GM19468 (cell line): ENCODE data around the gene EPHA2.

Experiments used
- ATAC-seq: cut with Tn5 transposase; IDR thresholded peaks from one replicate; pipeline ENCODE4 v1.9.1; 2021; ENCODE audit warnings: mild to moderate bottlenecking, moderate library complexity, moderate number of reproducible peaks; ENCODE audit not compliant: unreplicated experiment; ENCODE audit errors: extremely low read depth

EPHA2 gene

DNA sequence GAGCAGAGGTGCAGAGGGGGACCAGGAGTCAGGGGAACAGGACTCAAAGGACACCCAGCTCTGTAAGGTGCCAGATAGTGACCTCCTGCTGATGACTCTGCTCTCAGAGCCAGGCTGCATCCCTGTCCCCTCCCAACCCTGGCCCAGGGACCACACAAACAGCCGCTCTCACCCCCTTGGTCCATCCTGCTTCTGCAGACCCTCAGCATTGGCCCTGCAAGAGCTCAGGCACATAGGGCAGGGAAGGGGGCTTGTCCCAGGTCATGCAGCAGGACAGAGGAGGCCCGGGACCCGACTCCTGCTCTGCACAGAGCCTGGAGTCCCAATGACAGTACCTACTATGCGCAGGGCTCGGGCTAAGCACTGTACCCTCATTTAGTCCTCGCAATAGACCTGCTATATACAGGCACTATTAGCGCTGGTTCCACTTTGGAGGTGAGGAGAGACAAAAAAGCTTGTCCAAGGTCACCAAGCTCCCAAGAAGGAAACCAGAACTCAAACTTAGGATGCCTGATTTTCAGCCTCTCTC is 15.7 kb downstream of the EPHA2 start:
- ATAC-seq, result no peak

DNA sequence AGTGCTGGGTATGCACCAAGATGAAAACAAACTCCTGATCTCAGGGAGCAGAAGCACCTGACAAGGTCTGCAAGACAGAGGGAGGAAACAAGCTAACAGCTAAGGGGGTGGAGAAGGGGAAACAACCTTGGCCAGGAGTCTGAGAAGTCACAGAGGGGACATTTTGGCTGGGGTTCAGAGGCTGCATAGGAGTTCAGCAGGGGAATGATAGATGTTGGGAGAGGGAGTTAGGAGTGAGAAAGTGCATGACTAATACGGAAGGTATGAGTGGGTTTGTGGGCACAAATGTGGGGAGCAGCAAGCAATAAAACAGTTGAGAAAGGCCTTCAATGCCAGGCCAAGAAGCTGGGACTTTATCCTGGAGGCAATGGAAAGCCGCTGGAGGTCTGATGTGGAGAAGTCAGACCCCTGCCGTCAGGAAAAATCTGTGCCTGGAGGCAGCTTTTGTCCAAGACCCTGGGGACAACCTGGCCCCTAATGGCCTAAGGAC is 16.4 kb downstream of the EPHA2 start:
- ATAC-seq, result no peak

DNA sequence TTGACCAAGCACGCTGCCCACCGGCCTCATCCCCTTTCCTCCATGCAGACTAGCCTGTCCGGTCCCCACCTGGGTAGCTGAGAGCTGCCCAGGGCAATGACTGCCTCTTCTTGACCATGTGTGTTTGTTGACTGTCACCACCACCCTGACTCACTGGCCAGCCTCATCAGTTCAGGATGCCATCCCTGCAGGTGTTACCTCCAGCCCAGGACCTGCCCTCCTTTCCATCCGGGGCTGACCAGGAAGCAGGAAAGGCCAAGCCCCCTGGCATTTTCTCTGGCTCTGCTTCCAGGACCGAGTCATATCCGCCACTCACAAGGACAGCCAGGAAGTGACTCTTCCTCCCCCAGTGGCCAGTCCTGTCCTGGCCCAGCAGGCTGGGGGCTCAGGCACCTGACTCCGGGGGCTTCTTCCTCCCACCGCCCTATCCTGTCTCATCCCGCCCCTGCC is 17.1 kb downstream of the EPHA2 start:
- ATAC-seq, result no peak

DNA sequence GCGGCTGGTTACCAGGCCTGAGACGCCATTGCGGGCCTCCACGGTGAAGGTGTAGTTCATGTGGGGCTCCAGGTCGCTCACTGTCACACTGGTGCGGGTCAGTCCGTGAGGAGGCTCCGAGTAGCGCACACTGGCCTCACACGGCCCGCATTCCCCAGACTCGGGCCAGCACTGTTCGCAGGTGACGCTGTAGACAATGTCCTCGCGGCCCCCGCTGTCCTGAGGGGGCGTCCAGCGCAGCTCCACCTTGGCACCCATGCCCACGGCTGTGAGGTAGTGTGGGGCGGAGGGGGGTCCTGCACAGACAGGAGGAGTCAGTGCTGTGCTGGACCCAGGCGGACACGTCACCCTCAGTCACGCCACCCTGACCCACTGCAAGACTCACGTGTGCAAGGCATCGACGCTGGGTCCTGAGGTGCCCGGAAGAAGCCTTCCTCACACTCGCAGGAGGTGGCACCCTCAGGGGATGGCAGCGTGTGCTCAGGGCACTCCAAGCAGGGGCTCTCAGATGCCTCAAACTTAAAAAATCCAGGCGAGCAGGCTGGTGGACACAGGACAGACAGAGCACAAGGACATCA is 17.9 kb downstream of the EPHA2 start:
- ATAC-seq, result no peak

DNA sequence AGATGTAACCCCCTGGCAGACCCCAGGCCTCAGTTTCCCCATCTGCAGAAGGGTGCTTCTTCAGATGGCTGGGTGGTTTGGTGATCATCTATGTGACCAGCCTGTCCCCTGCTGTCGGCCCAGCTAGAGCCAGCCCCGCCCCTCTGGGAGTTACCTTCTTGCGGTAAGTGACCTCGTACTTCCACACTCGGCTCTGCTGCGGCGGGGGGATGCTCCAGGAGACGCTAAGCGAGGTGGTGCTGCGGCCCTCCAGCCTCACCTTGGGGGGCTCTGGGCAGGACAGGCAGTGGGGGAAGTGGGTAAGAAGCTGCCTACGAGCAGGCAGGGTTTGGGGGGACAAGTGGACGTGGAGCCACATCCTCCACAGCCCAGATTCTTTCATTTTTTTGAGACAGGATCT is 20.4 kb downstream of the EPHA2 start:
- no peak for ATAC-seq

DNA sequence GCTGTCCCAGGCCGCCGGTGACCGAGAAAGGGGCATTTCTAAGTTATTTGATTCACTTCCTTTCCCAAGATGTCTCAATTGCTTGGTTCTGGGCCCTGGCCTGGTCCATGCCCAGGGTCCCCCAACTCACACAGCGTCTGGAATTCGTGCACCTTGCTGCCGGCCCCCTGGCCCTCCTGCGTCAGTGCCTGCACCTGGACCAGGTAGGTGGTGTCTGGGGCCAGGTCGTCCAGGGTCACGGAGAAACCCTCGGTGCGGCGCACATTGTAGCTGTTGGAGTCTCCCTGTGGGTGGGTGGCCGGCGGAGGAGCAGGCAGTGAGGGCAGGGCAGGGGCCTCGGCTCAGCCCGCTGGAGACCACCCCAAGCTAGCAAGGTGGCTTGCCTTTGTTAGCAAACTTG is 21.0 kb downstream of the EPHA2 start:
- no peak for ATAC-seq

DNA sequence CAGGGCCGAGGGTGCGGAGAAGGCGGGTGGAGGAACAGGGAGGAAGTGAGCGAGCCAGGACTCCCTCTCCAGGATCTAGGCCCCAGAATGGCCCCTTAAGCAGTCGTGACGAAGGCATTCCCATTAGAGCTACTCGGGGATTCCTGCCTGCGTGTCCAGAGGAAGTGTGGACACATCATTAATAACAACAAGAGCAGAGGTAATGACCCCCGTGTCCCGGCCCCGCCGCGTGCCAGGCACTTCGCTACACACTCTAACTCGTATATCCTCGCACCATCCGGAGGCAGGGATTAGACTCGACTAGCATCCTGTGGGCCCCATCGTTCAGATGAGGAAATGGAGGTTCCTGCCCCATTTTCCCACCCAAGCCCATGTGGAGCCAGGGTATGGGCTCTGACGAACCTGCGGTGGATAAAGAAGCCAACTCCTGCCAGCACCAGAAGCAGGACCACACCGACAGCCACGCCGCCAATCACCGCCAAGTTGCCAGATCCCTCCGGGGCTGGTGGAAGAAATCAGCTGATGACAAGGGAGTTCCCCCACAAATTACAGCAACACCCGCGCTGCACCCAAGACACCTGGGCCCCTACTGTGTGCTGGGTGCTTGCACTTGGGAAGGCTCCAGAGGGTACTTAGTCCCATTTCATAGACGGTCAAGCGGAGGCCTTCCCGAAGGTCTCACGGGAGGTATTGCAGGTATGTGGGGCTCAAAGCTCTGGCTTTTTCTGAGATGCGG is 21.6 kb downstream of the EPHA2 start:
- no peak for ATAC-seq

DNA sequence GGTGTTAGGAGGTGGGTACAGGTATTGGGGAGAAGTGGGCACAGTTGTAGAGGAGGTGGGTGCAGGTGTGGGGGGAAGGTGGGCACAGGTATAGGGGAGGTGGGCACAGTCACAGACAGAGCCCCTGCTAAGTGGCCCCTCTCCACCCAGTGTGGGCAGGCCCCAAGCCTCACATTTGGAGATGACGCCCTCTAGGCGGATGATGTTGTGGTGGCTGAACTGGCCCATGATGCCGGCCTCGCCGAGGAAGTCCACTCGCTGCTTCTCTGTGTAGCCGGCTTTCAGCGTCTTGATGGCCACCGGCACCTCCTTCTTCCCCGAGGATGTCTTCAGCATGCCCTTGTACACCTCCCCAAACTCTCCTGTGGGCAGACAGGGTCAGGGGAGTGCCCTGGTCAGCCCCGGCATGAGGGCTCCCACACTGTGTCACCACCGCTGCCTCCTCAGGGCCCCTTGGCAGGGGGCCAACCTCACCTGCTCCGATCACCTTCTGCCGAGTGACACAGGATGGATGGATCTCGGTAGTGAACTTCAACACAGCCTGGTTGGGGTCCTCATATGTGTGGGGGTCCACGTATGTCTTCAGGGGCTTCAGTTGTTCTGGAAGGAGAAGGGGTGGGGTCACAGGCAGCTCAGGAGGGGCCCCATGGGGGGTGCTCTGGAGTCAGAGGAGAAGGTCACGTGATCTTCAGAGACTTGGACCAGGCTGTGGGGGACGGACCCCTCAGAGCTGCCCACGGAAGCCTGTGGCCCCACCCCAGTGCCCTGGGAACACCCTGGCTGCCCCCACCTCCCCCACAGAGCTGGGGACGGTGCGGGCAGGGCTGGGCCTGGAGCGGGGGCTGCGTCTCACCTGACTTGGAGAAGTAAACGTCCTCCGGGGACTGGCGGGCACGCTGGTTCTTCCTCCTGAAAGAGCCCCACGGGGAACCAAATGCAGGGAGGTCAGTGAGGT is 22.6 kb downstream of the EPHA2 start:
- ATAC-seq, result no peak

DNA sequence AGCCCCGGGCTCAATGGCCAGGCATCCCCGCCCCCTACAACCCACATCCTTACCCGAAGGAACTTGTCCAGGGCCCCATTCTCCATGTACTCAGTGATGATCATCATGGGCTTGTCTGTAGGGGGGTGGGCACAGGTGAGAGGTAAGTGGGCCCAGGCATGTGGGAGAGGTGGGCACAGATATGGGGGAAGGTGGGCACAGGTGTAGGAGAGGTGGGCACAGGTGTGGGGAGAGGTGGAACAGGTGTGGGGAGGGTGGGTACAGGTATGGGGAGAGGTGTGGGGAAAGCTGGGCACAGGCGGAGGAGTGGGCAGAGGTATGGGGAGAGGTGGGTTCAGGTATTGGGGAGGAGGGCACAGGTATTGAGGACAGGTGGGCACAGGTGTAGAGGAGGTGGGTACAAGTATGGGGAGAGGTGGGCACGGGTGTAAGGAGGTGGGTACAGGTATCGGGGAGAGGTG is 23.5 kb downstream of the EPHA2 start:
- no peak for ATAC-seq

DNA sequence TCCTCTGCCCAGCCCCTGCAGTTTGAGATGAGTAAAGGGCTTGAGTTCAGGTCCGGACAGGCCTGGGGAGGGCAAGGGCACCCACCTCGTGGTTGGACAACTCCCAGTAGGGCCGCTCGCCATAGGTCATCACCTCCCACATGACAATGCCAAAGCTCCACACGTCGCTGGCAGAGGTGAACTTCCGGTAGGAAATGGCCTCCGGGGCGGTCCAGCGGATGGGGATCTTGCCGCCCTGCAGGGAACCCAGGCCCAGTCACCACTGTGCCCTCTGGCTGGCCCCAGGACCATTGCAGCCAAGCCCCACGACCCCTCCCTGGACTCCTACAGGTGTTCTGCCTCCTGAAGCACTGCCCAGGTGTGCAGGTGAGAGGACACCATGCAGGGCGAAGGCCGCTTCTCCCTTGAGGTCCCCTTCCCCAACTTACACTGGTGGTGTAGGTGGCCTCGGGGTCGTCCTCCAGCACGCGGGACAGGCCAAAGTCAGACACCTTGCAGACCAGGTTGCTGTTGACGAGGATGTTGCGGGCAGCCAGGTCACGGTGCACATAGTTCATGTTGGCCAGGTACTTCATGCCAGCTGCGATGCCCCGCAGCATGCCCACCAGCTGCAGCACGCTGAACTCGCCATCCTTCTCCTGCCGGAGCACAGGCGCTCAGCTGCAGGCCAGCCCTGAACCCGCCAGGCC is 24.1 kb downstream of the EPHA2 start:
- no peak for ATAC-seq

DNA sequence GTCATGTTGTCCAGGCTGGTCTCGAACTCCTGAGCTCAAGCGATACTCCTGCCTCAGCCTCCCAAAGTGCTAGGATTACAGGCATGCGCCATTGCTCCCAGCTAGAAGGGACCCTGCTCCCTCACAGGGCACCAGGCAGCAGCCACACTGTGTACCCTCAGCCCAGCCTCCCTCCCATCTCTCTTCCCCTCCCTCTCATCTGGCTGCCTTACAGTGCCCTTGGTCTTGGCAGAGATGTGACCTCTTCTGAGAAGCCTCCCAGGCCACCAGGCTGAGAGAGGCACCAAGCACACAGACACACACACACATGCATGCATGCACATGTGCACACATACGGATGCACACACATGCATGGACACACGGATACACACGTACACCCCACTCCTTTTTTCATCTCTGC is 25.0 kb downstream of the EPHA2 start:
- ATAC-seq, result no peak

DNA sequence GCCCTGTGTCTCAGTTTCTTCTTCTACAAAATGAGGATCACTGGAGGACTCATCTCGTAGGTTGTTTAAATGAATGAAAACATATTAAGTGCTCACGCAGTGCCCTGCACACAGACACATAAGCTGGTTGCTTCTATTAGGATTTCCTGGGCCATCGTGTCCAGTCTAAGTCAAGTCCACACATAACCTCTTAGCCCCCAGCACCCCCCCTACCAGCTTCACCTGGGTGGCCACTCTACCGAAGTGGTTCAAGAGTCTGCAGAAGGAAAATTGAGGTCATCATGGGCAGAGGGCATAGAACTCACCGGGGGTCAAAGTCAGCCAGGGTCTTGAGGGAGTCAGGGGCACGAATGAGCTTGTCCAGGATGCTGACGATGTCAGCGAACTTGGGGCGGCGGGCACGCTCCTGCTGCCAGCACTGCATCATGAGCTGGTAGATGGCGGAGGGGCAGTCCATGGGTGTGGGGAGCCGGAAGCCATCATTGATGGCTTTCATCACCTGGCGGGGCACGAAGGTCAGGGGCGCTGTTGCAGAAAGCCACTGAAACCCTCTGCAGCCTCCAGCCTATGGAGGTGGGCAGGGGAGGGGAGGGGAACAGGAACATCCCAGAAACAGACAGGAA is 25.8 kb downstream of the EPHA2 start:
- ATAC-seq, result no peak

DNA sequence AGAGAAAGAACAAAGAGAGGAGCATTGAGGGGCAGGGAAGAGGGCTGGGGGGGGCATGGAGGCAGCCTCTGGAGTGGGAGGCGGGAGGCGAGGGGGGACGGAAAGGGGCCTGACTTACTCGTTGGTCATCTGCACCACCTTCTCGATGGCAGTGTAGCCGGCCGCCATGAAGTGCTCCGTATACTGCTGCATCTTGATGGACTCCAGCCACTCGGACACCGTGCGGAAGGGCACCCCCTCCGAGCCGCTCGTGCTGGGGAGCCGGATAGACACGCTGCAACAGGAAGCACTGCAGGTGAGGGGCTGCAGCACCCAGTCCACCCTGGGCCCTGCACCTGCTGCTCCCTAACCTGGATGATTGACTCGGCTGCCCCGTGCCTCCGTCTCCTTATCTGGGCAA is 26.6 kb downstream of the EPHA2 start:
- ATAC-seq, result no peak

DNA sequence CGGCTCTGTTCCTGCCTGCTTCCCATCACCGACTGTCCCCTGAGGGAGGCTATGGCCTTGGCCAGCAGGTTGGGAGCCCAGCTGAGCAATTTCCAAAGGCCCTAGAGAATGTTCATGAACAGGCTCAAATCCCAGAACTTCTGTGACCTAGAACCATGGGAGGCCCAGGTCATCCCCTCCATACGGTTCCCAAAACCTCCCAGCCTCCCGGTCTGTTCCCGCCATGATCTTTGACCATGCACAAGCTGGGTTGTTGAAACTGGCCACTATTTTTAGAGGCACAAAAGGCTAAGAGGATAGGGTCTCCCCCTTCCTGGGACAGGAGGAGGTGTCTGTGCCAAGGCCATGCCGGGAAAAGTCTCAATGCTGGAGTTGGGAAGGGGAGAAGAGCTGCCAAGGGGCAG is 27.5 kb downstream of the EPHA2 start:
- ATAC-seq, result no peak

DNA sequence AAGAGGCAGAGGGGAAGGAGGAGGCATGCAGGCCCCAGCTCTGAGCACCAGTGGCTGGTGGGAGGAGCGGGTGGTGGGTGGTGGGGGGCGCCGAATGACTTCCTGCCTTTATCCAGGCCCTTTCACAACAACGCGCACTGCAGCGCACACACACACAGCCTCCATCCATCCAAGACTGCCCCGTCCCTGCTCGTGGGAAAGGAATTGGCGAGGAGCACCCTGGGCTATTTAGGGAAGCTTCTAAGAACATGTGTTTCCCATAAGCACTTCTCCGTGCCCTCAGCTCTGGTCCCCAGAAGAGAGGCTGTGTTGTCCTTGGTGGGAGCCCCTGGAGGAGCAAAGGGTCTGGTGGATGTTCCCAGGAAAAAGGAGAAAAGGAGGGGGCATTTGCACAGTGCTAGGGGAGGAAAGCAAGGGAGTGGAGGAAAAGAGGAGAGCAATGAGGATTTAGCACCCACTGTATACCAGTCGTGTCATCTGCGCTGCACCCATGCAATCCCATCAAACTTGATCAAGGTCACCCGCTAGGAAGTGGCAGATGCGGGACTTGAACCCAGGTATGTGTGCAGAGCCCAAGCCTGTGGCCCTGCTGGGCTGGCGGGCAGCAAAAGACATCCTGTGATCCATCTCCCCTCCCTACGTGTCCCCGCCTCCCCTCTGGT is 28.1 kb downstream of the EPHA2 start:
- ATAC-seq, result no peak

DNA sequence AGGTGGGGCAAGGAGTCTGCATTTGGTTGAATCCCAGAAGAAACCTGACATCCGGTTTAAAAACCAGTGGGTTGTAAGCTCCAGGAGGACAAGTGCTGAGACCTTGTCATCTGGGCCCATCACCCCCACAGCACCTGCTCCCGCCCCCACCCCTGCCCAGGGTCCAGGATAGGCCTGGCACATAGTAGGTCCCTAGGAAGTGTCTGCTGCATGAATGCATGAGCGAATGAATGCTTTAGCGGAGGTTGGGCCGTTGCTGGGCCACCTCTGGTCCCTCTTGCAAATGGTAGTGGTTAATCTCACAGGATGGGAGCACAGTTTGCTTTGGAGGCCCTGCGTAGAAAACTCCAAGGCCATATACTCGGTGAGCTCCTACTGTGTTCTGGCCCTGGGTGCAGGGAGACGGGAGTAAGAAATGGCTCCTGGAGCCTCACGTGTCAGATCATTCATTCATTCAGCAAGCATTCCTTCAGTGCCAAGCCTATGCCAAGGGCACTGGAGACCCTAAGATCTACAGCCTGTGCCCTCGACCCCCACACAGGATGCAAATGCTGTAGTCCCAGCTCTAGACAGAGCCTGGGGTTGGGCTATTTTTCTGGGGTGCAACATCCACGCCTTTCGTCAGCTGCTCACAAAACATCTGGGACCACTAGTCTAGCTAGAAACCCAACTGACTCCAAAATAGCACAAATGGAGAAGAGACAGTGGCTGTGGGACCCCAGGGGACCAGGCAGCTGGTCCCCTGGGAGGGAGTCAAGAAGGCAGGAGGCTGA is 28.9 kb downstream of the EPHA2 start:
- no peak for ATAC-seq

DNA sequence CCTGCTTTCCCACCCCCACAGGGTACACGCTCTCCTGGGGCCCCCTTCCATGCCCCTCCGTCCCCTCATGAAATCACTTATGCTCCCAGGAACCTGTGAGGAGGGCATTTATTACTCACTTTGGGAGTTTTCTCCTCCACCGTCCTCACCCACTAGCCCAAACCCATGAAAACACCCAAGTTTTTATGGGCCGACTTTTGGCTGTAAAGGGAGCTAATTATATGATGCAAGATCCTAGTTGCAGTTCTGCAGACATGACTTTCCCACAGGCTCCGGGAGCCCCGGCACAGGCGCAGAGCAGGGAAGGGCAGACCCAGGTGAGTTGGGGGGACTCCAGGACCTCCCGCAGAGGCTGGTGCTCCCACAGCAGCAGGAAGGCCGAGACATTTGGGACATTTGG is 29.7 kb downstream of the EPHA2 start:
- no peak for ATAC-seq

DNA sequence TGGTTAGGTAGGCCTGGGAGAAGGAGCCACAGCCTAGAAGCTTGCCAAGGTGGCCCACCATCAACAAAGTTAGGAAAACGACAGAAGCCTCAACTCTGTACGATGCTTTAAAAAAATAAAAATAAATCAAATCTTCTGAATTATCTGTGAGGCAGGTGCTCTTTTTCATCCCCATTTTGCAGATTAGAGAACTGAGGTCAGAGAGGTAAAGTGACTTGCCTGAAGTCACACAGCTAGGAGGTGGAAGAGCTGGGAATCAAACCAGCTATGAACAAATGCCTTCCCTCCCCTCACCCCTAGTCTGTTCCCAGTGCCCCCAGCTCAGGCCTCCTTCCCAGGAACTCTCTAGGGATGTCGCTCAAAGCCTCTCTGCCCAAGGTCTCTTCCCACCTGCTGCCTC is 30.4 kb downstream of the EPHA2 start:
- no peak for ATAC-seq
